Measurements from ENCODE around the gene LRRC30.

LRRC30 gene

GRCh38 chr18:7273301-7273921 is 42.5 kb downstream of the LRRC30 start:
- TF ChIP-seq SUZ12 (IDR thresholded peaks at IDR 0.05; ENCODE audit: extremely low read depth, insufficient read depth, insufficient read length) (no peak), YY1 (IDR thresholded peaks at IDR 0.05; ENCODE audit: insufficient read depth, insufficient read length) (no peak), ZNF274 (IDR thresholded peaks at IDR 0.05; ENCODE audit: low read depth, low read length) (no peak)
- H3K27me3 ChIP-seq (ENCODE audit: insufficient read depth, insufficient read length) = no peaks in the 10 kb centered on the region
- no peaks in the 10 kb centered on the region for H3K36me3 ChIP-seq (ENCODE audit: insufficient read depth, insufficient read length, low read length)
- DNase-seq (ENCODE audit: low read depth, low spot score) = no peak
- H3K4me3 ChIP-seq (ENCODE audit: insufficient read length, low read depth) = no peak overlapping the region
- no peak overlapping the region for H3K9ac ChIP-seq (ENCODE audit: insufficient read length, low read depth)
- H3K4me1 ChIP-seq (ENCODE audit: insufficient read depth, insufficient read length) = no peaks in the 10 kb centered on the region
- no peaks in the 10 kb centered on the region for H3K9me3 ChIP-seq (ENCODE audit: insufficient read depth, low read length)

DNA sequence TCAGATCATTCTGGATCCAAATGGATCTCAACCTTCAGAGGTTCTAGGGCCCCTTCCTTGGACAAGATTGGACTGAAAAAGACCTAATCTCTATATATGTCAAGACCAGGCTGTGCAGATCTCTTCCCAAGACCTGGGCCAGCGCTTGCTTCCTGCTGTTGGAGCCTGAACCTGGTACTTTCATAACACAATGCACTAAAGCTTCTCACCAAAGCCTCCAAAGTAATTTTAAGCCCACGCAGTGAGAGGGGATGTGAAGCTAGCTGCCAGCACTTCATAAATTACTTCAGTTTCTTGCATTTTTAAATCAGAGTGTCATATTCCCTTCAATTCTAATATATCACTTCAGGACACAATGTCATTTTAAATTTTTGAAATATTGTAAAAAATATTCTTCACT is 50.7 kb downstream of the LRRC30 start:
- Histone ChIP-seq H3K4me1 (ENCODE audit: insufficient read depth, insufficient read length) (no peaks in the 10 kb centered on the region), H3K9me3 (ENCODE audit: insufficient read depth, low read length) (no peaks in the 10 kb centered on the region), H3K27me3 (ENCODE audit: insufficient read depth, insufficient read length) (no peaks in the 10 kb centered on the region), H3K9ac (ENCODE audit: insufficient read length, low read depth) (no peak overlapping the region), H3K4me3 (ENCODE audit: insufficient read length, low read depth) (no peak overlapping the region), H3K36me3 (ENCODE audit: insufficient read depth, insufficient read length, low read length) (no peaks in the 10 kb centered on the region)
- no peak for TF ChIP-seq ZNF274 (IDR thresholded peaks at IDR 0.05; ENCODE audit: low read depth, low read length)
- TF ChIP-seq YY1 (IDR thresholded peaks at IDR 0.05; ENCODE audit: insufficient read depth, insufficient read length) = no peak
- no peak for TF ChIP-seq SUZ12 (IDR thresholded peaks at IDR 0.05; ENCODE audit: extremely low read depth, insufficient read depth, insufficient read length)
- no peak for DNase-seq (ENCODE audit: low read depth, low spot score)

Measured in NT2/D1 (cell line).